Rectal smooth muscle tissue (tissue), 1 donor: Measurements from ENCODE around the gene NSMCE1.
"Not testable (repeated sequence)": the region's sequence is repeated elsewhere in the genome, so short reads cannot be mapped to it uniquely, and the experiment has no call there.

Experiments used
- H3K27ac ChIP-seq: one replicate; pipeline ENCODE4 v1.7.0; 2013; ENCODE audit warnings: low read depth, low read length, inconsistent platforms
- H3K27me3 ChIP-seq: one replicate; pipeline ENCODE4 v1.7.0; 2013; ENCODE audit warnings: low read length; ENCODE audit not compliant: control insufficient read depth, insufficient read depth
- H3K36me3 ChIP-seq: one replicate; pipeline ENCODE4 v1.7.0; 2013; ENCODE audit warnings: low read length; ENCODE audit not compliant: control insufficient read depth, insufficient read depth
- H3K4me1 ChIP-seq: one replicate; pipeline ENCODE4 v1.7.0; 2013; ENCODE audit warnings: low read length; ENCODE audit not compliant: control insufficient read depth, insufficient read depth
- H3K4me3 ChIP-seq: one replicate; pipeline ENCODE4 v1.7.0; 2013; ENCODE audit warnings: low read length
- H3K9ac ChIP-seq: one replicate; pipeline ENCODE4 v1.7.0; 2013; ENCODE audit warnings: low read length

NSMCE1 gene

DNA sequence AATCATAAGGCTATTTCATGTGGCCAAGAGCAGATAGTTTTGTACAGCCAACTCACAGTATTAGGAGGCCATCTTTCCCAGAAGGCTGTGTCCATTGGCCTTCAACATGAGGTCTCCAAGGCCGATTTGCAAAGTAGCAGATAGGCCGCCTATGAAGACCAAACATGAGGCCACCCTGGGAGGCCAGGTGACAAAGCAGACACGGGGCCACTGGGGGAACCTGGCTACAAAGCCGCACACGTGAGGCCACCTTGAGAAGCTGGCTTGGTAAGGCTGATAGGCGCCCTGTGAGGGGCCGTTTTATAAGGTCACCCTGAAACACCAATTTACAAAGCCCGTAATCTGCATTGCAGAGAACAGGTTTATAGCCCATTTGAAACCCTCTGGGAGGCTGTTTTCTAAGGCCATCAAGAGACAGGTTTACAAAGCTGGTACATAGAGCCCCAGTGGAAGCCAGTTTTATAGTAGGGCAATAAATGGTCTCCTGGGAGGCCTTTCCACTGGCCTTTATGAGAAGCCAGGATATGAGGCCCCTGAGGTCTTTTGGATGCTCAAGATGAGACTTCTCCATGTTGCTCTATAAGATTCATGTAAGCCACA lies 60.4 kb downstream of the NSMCE1 start:
- peaks cover 6% of the 10 kb centered on the region for H3K4me1 ChIP-seq
- no peak overlapping the region for H3K27ac ChIP-seq
- no peaks in the 10 kb centered on the region for H3K27me3 ChIP-seq
- no peaks in the 10 kb centered on the region for H3K36me3 ChIP-seq
- H3K9ac ChIP-seq = no peak overlapping the region
- no peak overlapping the region for H3K4me3 ChIP-seq

DNA sequence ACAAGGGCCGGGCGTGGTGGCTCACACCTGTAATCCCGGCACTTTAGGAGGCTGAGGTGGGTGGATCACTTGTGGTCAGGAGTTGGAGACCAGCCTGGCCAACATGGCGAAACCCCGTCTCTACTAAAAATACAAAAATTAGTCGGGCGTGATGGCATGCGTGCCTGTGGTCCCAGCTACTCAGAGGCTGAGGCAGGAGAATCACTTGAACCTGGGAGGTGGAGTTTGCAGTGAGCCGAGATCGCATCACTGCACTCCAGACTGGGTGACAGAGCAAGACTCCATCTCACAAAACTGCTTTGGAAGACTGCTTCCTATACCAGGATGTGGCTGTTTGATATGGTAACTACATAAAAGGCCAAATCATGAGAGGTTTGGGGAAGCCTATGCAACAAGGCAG lies 61.5 kb downstream of the NSMCE1 start:
- not testable (repeated sequence) for H3K4me3 ChIP-seq, H3K4me1 ChIP-seq, H3K9ac ChIP-seq, H3K27me3 ChIP-seq, H3K36me3 ChIP-seq, H3K27ac ChIP-seq

GRCh38 chr16:27205423-27206065 lies 63.0 kb downstream of the NSMCE1 start:
- Histone ChIP-seq H3K9ac (no peak overlapping the region), H3K36me3 (no peaks in the 10 kb centered on the region), H3K4me1 (peaks cover 6% of the 10 kb centered on the region), H3K27ac (no peak overlapping the region), H3K4me3 (no peak overlapping the region), H3K27me3 (no peaks in the 10 kb centered on the region)

GRCh38 chr16:27204312-27204915 lies 64.2 kb downstream of the NSMCE1 start:
- peaks cover 6% of the 10 kb centered on the region for H3K4me1 ChIP-seq
- peak overlapping the region; percentile 92 for H3K9ac ChIP-seq
- peak overlapping the region; percentile 96 for H3K4me3 ChIP-seq
- H3K36me3 ChIP-seq = no peaks in the 10 kb centered on the region
- no peaks in the 10 kb centered on the region for H3K27me3 ChIP-seq
- H3K27ac ChIP-seq = peak overlapping the region; percentile 95

- Histone ChIP-seq H3K9ac (peak within 1 kb of the TSS; percentile 92), H3K4me3 (peak within 1 kb of the TSS; percentile 96), H3K4me1 (peaks cover 6% of the 10 kb centered on the region), H3K27ac (peak within 1 kb of the TSS; percentile 98), H3K27me3 (no peaks in the 10 kb centered on the region), H3K36me3 (no peaks in the 10 kb centered on the region)
These were observed 64.9 kb downstream of the NSMCE1 start, which contains the start of gene KDM8 for GRCh38 chr16:27203507-27204311. KDM8 (plus strand) TSS chr16:27203526; CDS start chr16:27210124, 6,598 bp downstream.

DNA sequence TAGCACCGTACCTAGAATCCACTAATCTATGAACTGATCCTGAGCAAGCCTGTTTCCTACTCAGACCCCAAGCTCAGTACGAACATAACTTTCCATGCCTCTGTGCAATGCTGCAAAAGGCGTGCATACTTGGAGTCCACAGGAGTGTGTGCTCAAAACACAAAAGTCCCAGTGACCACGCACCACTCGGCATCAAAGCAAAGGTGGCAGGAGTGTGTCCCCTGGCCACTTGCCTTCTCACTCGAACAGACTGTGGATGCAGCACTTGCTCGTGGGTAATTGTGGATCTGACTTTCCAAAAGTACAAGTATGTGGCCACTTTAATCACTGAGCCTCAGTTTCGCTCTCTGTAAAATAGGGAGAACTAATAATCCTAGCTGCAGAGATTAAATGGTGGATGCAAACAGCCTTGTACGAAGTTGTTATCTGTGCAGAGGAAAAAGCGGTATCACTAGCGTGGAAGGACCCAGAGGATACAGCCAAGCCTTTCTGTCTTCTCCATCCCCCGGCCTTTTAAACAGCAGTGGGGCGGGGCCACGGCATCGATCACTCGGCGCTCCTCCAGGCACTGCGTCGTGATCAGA lies 65.6 kb downstream of the NSMCE1 start:
- Histone ChIP-seq H3K27me3 (no peaks in the 10 kb centered on the region), H3K9ac (peak overlapping the region; percentile 89), H3K4me3 (peak overlapping the region; percentile 93), H3K36me3 (no peaks in the 10 kb centered on the region), H3K4me1 (peaks cover 6% of the 10 kb centered on the region), H3K27ac (peak overlapping the region; percentile 98)

GRCh38 chr16:27200914-27201313 lies 67.7 kb downstream of the NSMCE1 start:
- not testable (repeated sequence) for H3K36me3 ChIP-seq, H3K9ac ChIP-seq, H3K27ac ChIP-seq, H3K4me3 ChIP-seq, H3K4me1 ChIP-seq, H3K27me3 ChIP-seq

GRCh38 chr16:27199736-27200135 lies 68.8 kb downstream of the NSMCE1 start:
- Histone ChIP-seq H3K36me3 (no peaks in the 10 kb centered on the region), H3K27ac (no peak overlapping the region), H3K9ac (no peak overlapping the region), H3K27me3 (no peaks in the 10 kb centered on the region), H3K4me1 (peaks cover 6% of the 10 kb centered on the region), H3K4me3 (no peak overlapping the region)

DNA sequence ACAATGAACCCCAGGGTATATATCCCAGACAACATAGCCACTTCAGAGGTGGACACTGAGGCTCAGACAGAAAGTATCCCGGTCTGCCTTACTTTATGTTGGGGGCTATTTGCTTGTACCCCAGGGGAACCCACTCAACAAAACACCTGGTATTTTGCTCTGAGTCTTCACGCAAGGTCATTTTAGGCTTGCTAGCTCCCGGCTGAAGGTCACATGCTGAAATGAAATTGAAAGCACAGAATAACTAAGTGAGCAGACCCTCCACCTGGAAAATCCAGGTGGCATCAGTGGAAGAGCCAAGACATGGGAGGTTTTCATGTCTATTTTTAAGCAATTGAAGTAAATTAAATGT lies 69.4 kb downstream of the NSMCE1 start:
- no peaks in the 10 kb centered on the region for H3K36me3 ChIP-seq
- H3K4me1 ChIP-seq = peaks cover 1% of the 10 kb centered on the region
- H3K9ac ChIP-seq = no peak overlapping the region
- H3K27me3 ChIP-seq = no peaks in the 10 kb centered on the region
- no peak overlapping the region for H3K4me3 ChIP-seq
- no peak overlapping the region for H3K27ac ChIP-seq

DNA sequence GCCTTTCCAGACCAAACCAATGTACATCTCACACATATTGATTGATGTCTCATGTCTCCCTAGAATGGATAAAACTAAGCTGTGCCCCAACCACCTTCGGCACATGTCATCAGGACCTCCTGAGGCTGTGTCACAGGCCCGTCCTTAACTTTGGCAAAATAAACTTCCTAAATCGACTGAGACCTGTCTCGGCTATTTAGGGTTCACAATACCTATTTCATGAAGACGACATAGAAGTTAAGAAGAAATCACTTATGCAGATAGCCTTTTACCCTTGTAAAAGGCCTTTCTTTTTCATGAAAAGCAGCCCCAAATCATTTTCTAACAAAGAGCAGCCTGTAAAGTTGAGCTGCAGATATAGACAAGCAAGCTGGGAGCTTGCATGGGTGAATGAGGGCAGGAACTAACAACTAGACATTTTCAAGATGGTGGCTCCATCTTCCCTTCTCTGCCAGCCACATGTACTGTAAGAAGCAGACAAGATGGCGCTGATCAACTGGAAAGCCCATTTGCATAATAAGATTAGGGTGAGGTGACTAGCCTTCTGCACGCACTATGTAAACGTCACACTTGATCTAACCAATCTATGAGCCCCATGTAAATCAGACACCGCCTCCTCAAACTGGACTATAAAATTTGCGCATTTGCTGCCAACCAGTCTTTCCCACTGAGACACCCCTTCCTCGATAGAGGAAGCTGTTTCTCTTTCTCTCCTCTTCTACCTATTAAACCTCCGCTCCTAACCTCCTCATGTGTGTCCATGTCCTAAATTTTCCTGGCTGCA lies 69.9 kb downstream of the NSMCE1 start:
- Histone ChIP-seq H3K9ac (no peak overlapping the region), H3K4me1 (no peaks in the 10 kb centered on the region), H3K27me3 (no peaks in the 10 kb centered on the region), H3K27ac (no peak overlapping the region), H3K4me3 (no peak overlapping the region), H3K36me3 (no peaks in the 10 kb centered on the region)

GRCh38 chr16:27197004-27197403 lies 71.6 kb downstream of the NSMCE1 start:
- H3K36me3 ChIP-seq = no peaks in the 10 kb centered on the region
- H3K27ac ChIP-seq = no peak overlapping the region

More at GRCh38 chr16:27197004-27197403, 71.6 kb downstream of the NSMCE1 start:
- Histone ChIP-seq H3K9ac (no peak overlapping the region), H3K4me1 (no peaks in the 10 kb centered on the region), H3K27me3 (no peaks in the 10 kb centered on the region), H3K4me3 (no peak overlapping the region)
